Activated CD4-positive, alpha-beta T cell treated with anti-CD3 and anti-CD28 coated beads for 4 hours (primary cell): ENCODE measurements around the gene SPECC1L.

ENCODE experiments used
- DNase-seq, 2 donors: peaks; one replicate each; pipeline ENCODE4 v3.0.0-alpha.2; 2020

Gene SPECC1L

GRCh38 chr22:24446260-24446611 lies 175.6 kb downstream of the SPECC1L start:
- DNase-seq, result no peak

DNA sequence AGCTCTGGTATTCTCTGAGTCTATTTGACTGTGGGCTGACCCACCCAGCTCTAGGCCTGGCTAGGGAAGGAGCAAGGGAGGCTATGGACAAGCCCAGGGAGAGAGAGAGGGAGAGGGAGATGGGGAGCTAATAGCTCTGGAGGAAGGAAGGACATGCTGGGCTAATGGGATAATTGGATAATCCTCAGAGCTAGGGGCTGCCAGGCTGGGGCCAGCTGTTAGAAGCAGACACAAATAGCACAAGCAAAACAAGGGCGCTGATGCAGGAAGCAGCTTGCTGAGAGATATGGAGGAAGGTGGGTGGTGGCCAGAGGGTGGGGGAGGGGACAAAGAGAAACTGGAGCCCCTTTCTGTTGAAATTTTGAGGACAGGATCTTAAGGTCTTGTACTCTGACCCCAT lies 180.0 kb downstream of the SPECC1L start:
- no peak for DNase-seq

- no peak for DNase-seq
Measured at GRCh38 chr22:24451162-24451561, 180.5 kb downstream of the SPECC1L start.

DNA sequence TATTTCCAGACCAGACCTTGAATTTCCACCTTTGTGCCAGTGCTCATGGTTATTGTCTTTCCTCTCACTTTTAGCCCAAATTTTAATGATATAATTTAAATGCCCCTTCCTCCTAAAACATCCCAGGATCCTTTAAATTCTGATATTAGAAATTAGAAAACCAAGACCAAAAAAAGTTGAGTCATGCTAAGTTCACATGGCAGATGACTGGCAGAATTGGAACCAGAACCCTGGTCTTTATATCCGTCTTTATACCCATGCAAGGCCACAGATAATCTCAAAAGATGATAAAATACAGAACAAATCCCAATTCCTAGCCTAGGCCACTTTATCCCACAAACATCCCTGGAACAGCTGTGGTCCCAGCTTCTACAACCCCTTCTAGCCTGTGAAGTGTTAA lies 183.2 kb downstream of the SPECC1L start:
- DNase-seq, result no peak

DNA sequence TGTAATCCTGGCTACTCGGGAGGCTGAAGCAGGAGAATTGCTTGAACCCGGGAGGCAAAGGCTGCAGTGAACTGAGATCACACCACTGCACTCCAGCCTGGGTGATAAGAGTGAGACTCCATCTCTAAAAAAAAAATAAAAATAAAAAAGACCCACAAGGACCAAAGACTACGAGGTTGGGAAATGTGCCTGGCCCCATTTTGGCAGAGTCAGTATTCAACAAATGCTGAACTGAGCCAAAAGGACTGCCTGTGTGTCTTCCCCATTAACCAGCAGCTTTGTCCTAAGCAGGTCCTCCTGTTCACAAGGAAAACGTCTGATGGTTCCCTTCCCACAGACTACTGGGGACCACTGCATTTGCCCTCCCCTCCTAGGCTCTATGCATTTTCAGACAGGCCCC lies 184.4 kb downstream of the SPECC1L start:
- no peak for DNase-seq

DNA sequence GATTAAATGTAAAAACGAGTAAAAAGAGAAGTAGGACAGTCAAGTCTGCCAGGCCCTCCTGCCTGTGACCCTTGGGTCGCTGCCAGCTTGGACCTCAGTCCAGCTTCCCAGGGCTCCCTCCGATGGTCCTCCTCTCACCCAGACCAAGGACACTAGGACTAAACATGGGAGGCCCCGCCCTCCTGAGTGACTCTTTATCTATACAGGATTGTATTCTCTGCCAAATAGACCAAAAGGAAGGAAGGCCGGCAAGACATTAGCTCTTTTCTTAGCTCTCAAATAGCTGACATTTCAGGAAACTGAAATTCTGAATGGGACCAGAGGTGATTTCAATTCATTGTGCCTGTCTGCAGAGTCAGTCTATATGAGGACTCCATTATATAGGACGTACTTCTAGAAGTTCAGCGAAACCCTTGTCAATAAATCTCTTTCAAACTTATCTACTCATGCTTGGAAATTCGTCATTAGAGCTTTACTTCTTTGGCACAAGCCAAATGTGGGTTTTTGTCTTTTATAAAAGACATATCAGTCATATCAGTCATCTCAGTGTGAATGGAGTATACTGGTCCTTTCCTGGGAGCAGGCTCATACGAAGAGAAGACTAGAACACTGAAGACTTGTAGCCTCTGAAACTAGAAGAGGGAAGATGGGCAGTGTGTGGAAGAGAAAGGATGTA lies 185.3 kb downstream of the SPECC1L start:
- no peak for DNase-seq

DNA sequence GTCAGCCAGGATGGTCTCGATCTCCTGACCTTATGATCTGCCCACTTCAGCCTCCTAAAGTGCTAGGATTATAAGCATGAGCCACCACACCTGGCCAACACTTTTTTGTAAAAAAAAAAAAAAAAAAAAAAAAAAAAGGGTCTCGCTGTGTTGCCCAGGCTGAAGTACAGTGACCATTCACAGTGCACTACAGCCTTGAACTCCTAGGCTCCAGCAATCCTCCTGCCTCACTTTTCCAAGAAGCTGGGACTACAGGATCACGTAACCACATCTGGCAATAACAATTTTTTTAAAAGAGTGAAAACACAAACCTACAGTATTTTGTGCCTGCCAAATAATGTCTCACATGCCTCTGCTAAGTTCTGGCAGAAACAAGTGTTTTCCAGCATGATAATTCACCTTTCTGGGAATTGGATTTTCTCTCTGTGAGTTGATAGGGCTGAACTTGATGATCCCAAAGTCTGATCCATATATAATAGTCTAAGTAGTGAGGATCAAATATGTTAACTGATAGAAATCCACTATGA lies 187.3 kb downstream of the SPECC1L start:
- no peak for DNase-seq

- no peak for DNase-seq
Measured at GRCh38 chr22:24459911-24460310, 189.3 kb downstream of the SPECC1L start.

DNA sequence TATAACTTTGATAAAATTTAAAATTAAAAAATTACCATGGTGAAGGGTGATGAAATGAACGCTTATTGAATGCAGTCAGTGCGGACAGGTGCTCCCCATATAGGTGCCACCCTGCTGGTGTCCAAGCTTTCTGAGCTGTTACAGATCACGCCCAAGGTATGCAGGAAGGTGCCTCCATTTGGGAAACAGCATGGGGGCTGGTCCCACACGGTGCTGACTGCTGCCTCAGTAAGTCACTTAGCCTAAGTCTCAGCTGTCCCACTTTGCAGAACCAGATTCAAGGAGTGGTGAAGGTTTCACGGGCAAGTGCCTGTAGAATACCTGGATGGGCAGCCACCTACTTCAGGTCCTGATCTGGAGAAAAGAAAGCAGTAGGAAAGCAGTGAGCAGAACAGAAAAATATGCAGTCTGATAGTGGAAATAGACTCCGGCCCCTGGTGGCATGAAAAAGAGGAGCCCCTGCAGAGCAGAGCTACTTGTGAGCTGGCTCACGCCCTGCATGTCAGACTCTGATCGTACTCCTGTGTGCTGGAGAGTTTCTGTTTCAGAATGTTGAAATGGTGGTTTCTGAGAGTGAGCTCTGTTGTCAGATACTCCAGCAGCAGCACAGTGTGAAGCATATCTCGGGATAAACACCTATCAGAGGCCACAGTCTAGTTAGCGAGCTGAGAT lies 189.9 kb downstream of the SPECC1L start:
- no peak for DNase-seq

DNA sequence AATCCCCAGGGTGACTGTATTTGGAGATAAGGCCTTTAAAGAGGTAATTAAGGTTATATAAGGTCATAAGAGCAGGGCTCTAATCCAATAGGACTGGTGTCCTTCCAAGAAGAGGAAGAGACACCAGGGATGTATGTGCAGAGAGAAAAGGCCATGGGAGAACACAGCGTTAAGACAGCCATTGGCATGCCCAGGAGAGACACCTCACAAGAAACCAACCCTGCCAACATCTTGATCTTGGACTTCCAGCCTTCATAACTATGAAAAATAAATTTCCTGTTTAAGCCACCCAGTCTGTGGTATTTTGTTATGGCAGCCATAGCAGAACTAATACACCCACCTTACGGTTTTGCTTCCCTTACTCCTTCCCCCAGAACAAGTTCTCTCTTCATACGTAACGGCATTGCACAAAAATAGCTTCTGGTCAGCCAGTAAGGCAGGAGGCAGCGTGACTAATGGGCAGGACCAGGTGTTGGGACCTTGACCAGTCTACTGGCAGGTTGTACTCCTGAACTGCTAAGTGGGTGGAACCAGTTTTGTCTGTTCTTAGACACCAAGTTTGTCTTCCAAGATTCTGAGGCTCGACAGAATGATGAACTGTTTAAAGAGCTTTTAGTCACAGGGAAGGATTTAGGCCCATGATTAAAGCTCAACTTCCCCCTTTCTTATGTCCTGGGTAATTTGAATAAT lies 192.6 kb downstream of the SPECC1L start:
- no peak for DNase-seq

DNA sequence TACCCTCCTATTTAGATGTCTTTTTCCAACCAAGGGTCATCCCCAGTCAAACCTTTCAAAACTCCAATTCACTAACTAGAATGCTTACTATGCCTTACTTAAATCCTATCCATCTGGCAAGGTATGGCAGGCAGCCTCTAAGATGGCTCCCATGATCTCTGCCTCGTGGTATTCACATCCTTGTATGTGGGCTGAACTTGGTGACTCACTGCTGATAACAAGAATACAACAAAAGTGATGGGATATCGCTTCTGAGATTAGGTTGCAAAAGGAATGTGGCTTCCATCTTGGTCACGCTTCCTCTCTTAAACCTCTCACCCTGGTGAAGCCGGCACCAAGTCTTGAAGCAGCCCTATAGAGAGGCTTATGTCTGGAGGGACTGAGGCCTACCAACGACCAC lies 194.9 kb downstream of the SPECC1L start:
- no peak for DNase-seq

DNA sequence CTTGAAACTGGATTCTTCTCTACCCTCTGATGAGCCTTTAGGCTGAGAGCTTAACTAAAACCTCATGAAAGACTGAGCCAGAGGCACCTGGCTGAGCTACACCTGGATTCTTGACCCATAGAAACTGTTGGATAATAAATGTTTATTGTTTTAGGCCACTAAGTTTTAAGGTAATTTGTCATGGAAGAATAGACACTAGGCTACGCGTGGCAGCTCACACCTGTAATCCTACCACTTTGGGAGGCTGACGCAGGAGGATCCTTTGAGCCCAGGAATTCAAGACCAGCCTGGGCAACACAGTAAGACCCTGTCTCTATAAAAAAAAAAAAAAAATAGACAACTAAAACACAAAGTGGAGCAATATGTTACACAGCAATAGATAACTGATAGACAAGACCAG lies 195.3 kb downstream of the SPECC1L start:
- no peak for DNase-seq

DNA sequence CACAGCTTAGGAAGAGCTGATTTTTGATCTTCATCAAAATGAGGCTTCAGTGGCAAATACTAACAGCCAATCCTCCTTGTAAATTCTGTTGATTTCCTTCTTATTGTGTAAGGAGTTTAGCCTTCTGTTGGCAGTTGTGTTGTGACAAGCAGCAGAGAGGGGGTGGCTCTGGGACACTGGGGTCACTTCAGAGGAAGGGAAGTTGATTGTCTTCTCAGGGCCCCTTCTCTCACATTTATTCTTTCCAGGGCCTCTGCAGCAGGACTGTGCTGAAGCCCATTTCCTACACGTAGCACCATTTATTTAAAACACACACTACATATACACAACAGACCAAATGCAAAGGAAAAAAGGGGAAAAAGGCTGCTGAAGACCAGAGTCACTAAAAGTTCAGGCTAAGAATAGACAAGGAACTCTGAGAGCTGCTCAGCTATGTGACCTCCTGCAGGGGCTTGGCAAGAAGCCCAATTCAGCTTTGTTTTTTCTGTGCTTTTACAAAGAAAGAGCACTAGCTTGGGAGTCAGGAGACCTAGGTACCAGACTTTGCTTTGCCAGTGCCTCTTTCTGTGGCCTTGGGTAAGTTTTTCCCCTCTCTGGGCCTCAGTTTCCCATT lies 196.2 kb downstream of the SPECC1L start:
- DNase-seq, result no peak

- no peak for DNase-seq
Measured at GRCh38 chr22:24467340-24467739, 196.7 kb downstream of the SPECC1L start.
